HG03520 (cell line): ENCODE measurements around the gene PPP2R5D.

ENCODE experiments used
- ATAC-seq: cut with Tn5 transposase; IDR thresholded peaks from one replicate; pipeline ENCODE4 v1.9.1; 2021; ENCODE audit warnings: mild to moderate bottlenecking, moderate library complexity; ENCODE audit not compliant: unreplicated experiment

The PPP2R5D gene

GRCh38 chr6:42963179-42963854, 21.1 kb upstream of the PPP2R5D start:
- no peak for ATAC-seq

- ATAC-seq: no peak
These were observed 20.3 kb upstream of the PPP2R5D start for GRCh38 chr6:42963855-42964605.

GRCh38 chr6:42966571-42966970, 17.8 kb upstream of the PPP2R5D start:
- no peak for ATAC-seq

GRCh38 chr6:42967228-42967627, 17.1 kb upstream of the PPP2R5D start:
- ATAC-seq: no peak

- ATAC-seq: no peak
These were observed 16.2 kb upstream of the PPP2R5D start for GRCh38 chr6:42968126-42968701.

GRCh38 chr6:42968783-42969182, 15.6 kb upstream of the PPP2R5D start:
- no peak for ATAC-seq

GRCh38 chr6:42969431-42969830, 14.9 kb upstream of the PPP2R5D start:
- no peak for ATAC-seq

- ATAC-seq: no peak
These were observed 14.4 kb upstream of the PPP2R5D start for GRCh38 chr6:42969934-42970333.

GRCh38 chr6:42970871-42971612, 13.3 kb upstream of the PPP2R5D start:
- no peak for ATAC-seq

- no peak for ATAC-seq
These were observed 12.5 kb upstream of the PPP2R5D start for GRCh38 chr6:42971746-42972327.

GRCh38 chr6:42973926-42974325, 10.4 kb upstream of the PPP2R5D start:
- ATAC-seq: no peak

- no peak for ATAC-seq
These were observed 9.4 kb upstream of the PPP2R5D start for GRCh38 chr6:42974919-42975505.

- no peak for ATAC-seq
These were observed 5.9 kb upstream of the PPP2R5D start for GRCh38 chr6:42978487-42978838.

- peak; percentile 87 for ATAC-seq
These were observed 5.4 kb upstream of the PPP2R5D start, which contains the start of gene PEX6 for GRCh38 chr6:42978839-42979522. PEX6 (minus strand) TSS chr6:42979181; CDS start chr6:42979150, 31 bp downstream.

GRCh38 chr6:42979523-42980177, 4.7 kb upstream of the PPP2R5D start:
- no peak for ATAC-seq

GRCh38 chr6:42981836-42982235, 2.5 kb upstream of the PPP2R5D start:
- no peak for ATAC-seq

GRCh38 chr6:42984924-42985475, 630 bp downstream of the PPP2R5D start:
- no peak for ATAC-seq

- no peak for ATAC-seq
These were observed 3.4 kb downstream of the PPP2R5D start for GRCh38 chr6:42987533-42988451.
